ENCODE data around the gene SLC35G3. TPM values are rescaled to one million over a fixed set of nuclear protein-coding genes. Genes with fewer than 3 reads are reported as not detected.
"Not testable (repeated sequence)": the region's sequence is repeated elsewhere in the genome, so short reads cannot be mapped to it uniquely, and the experiment has no call there.

The SLC35G3 gene
- total RNA-seq, 1 donor from 2014 or later = not detected

GRCh38 chr17:35210741-35211140 lies 16.5 kb upstream of the SLC35G3 start:
- DNase-seq = no peak

- DNase-seq = not testable (repeated sequence)
Measured at GRCh38 chr17:35202582-35202981, 8.4 kb upstream of the SLC35G3 start.

DNA sequence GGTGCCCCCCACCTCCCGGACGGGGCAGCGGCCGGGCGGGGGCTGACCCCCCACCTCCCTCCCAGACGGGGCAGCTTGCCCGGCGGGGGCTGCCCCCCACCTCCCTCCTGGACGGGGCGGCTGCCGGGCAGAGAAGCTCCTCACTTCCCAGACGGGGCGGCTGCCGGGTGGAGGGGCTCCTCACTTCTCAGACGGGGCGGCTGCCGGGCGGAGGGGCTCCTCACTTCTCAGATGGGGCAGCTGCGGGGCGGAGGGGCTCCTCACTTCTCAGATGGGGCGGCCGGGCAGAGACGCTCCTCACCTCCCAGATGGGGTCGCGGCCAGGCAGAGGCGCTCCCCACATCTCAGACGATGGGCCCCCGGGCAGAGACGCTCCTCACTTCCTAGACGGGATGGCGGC lies 869 bp upstream of the SLC35G3 start:
- not testable (repeated sequence) for DNase-seq

DNA sequence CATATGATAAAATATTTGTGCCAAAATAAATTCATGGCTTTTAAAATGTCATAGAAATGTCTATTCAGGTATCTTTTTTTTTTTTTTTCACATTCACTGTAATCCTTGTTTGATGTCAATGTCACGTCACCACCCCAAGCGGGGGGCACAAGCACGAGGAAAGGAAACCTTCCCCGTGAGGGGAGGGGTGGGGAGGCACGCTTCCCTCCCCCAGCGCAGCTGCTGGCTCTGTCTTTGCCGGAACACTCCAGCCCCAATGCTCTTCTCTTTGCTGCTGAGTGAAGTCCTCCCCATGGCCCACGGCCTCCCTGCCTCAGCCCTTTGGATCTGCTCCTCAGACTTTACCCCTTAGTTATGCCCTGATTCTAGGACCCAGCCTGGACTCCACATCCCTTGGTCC lies 1.5 kb downstream of the SLC35G3 start:
- no peak for DNase-seq

- DNase-seq = no peak
Measured at GRCh38 chr17:35191001-35191695, 3.0 kb downstream of the SLC35G3 start.

GRCh38 chr17:35189291-35189690 lies 4.9 kb downstream of the SLC35G3 start:
- no peak for DNase-seq

GRCh38 chr17:35188111-35188510 lies 6.1 kb downstream of the SLC35G3 start:
- DNase-seq = no peak

- no peak for DNase-seq
Measured at GRCh38 chr17:35187481-35187880, 6.7 kb downstream of the SLC35G3 start.

DNA sequence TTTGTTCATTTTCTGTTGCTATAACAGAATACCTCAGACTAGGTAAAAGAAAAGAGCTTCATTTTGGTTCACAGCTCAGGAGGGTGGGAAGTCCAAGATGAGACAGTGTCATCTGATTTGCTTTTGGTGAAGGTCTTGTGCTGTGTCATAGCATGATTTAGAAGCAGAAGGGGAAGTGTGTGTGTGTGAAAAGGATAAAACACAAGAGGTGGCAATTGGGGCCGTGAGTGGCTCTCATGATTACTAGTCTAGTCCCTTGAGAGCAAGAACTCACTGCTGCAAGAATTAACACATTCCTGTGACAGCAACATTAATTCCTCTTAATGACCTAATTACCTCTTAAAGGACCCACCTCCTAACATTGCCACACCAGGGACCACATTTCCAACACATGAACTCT lies 8.3 kb downstream of the SLC35G3 start:
- DNase-seq = no peak

- DNase-seq = no peak
Measured at GRCh38 chr17:35184274-35184673, 9.9 kb downstream of the SLC35G3 start.

- DNase-seq = no peak
Measured at GRCh38 chr17:35183332-35183731, 10.9 kb downstream of the SLC35G3 start.

DNA sequence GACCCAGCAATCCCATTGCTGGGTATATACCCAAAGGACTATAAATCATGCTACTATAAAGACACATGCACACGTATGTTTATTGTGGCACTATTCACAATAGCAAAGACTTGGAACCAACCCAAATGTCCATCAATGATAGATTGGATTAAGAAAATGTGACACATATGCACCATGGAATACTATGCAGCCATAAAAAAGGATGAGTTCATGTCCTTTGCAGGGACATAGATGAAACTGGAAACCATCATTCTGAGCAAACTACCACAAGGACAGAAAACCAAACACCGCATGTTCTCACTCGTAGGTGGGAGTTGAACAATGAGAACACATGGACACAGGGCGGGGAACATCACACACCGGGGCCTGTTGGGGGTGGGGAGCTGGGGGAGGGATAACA lies 14.8 kb downstream of the SLC35G3 start:
- DNase-seq = not testable (repeated sequence)

DNA sequence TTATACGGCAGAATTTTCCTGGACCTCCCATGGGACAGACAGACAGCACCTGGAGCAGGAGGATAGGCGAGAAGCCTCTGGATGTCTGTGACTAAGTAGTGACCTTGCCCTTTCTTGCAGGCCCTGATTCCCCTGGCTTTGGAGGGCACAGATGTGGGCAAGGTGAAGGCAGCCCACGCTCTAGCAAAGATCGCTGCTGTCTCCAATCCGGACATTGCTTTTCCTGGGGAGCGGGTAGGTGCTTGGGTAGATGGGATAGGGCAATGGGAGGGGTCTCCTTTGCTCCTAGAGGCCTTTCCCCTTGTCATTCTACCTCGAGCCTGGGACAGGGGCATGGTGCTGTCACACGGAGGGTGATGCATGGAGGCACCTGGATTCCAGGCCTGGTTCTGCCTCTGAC lies 17.3 kb downstream of the SLC35G3 start:
- no peak for DNase-seq

DNA sequence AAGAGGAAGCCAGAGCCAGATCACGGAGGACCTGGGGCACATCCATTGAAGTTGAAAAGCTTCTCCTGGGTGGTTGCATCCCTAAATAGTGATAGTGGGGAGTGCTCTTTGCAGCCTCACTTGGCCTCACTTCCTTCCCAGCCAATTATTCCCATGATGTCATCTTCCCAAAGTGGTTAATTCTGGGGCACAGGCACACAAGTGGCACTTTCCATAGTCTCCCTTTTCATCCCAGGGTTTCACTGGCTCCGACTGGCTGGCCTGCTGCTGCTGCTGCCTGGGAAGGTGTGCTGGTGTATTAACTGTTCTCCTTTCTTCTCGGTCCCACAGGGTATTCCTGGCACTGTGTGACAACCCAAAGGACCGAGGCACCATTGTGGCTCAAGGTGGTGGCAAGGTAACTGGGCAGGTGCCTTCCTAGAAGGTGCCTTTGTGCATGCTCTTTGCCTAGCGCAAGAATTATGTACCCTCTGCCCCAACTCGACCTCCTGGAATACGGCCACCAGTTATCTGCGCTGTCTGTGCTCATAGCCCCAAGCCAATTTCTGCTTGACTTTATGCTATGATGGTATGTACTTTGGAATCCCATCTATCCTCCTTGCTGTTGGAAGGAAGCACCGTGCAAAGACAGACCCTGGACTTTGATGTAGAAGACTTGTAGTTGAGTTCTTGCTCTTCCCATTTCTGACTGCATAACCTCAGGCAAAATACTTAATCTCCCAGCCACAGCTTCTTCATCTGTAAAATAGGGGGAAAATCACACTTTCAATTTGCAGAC lies 18.4 kb downstream of the SLC35G3 start:
- no peak for DNase-seq

- no peak for DNase-seq
Measured at GRCh38 chr17:35174835-35175334, 19.3 kb downstream of the SLC35G3 start.

GRCh38 chr17:35172321-35172720 lies 21.9 kb downstream of the SLC35G3 start:
- not testable (repeated sequence) for DNase-seq

DNA sequence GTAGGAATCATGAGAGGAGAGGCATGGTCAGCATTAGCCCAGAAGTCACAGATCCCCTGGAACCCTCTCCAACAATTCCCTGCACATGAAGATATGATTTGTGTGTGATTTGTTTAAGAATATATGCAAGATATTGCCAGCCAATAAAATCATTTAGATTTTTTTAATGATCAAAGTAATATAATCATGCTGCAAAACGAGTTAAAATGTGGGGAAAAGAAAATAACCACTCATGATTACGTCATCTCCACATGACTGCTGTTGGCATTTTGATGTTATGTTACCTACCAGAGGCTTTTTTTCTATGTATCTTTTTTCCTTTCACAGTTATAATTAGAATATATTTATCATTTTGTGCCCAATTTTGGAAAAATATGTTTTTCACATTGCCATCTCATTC lies 22.4 kb downstream of the SLC35G3 start:
- DNase-seq = no peak

DNA sequence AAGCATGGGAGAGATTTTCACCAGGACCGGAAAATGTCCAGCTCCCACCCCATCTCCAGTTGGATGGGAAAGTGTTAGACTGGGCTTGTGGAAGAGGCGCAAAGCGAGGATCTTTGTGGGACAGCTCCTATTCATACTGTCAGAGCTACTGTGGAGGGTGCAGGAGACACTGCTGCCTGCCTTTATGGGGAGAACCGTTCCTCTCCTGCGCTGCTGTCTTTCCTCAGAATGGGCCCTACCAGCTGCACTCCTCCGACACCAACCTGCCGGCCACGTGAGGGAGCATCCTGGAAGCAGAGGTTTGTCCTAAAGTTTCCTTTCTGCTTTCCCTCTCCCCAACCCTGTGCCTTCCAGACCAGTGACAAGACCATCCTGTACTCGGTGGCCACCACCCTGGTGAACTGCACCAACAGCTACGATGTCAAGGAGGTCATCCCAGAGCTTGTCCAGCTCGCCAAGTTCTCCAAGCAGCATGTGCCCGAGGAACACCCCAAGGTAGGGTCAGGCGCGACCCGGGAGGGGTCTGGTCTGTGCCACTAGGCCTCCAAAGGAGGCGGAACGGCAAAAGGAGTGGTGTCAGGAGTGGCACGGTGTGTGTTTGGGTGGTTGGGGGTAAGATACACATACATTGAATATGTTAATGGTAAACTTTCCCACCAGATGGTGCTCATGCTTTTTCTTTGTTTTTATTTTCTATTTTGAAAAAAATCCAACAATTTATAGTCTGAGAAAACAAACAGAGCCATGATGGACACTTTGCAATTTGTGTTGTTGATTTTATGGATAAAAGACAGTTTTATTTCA lies 23.0 kb downstream of the SLC35G3 start:
- DNase-seq = peak; percentile 12

DNA sequence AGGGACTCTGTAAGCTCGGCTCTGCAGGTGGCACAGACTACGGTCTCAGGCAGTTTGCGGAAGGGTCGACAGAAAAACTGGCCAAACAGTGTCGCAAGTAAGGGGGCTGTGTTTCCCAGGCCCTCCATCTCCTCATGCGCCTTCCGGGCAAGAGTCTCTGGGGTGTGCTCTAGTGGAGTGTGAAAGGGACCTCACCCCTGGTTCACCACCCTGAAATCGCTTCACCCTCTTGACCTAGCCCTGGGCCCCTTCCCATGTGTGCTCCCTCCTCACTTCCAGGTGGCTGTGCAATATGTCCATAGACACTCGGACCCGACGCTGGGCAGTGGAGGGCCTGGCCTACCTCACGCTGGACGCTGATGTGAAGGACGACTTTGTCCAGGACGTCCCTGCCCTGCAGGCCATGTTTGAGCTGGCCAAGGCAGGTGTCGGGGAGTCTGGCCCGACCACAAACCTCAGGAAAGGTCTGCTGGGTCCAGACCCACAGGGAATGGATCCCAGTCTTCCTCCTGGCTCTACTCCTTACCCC lies 24.3 kb downstream of the SLC35G3 start:
- no peak for DNase-seq

- no peak for DNase-seq
Measured at GRCh38 chr17:35167666-35168065, 26.5 kb downstream of the SLC35G3 start.

GRCh38 chr17:35167046-35167445 lies 27.1 kb downstream of the SLC35G3 start:
- no peak for DNase-seq

DNA sequence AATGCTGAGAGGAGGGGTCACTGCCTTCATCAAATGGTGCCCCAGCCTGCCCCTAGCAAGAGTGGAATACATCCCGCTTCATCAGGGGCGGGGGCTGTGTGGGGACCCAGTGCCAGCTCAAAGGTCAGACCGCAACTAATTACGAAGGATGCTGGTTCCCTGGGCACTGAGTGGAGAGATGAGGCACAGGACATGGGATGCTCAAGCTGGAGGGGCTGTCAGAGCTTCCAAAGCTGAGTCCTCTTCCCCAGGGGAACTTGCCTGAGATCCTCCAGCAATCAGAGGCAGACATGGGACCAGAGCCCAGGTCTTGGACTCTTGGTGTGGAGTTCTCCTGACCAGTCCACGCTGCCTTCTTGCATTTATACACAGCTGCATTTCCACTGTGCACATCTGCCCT lies 27.7 kb downstream of the SLC35G3 start:
- DNase-seq = no peak

- no peak for DNase-seq
Measured at GRCh38 chr17:35164716-35165115, 29.5 kb downstream of the SLC35G3 start.
